K562 (cell line): ENCODE data around the gene NAXE. TPM values are rescaled to one million over a fixed set of nuclear protein-coding genes. Genes with fewer than 3 reads are reported as not detected.

Experiments
- ATAC-seq: fragments of 200-7000 bp; cut with Tn5 transposase; 3 replicates; pipeline ENCODE4 v1.9.1; 2020; ENCODE audit warnings: moderate library complexity
- BruUV-seq: library from RNA; stranded (reverse); fragments of 400-500 nt; replicated peaks from 2 replicates; lab custom pipeline; 2021; lab: Mats Ljungman, UMichigan
- CTCF ChIA-PET: fragments of 300-600 bp; formaldehyde crosslinking; extraction: SDS; loops from one replicate; lab custom pipeline; 2021; ENCODE audit warnings: low intra/inter-chr PET ratio; lab: Yijun Ruan, JAX
- POLR2A ChIA-PET: fragments of 300-600, 350-650 bp; sonication (Branson Sonifier 250); formaldehyde crosslinking; extraction: SDS; loops from one replicate; lab custom pipeline; 2021; ENCODE audit warnings: antibody characterized with exemption, inconsistent platforms; lab: Yijun Ruan, JAX
- DNase-seq, 4 experiments: peaks; one replicate each; pipeline versions ENCODE4 v3.0.0 to v3.0.0-alpha.2; 2011 to 2018; ENCODE audit warnings: low spot score in 3 of 4, mixed read lengths in 3 of 4; ENCODE audit errors: extremely low read depth in 1 of 4
- FAIRE-seq: peaks from 2 replicates; lab custom pipeline; 2011; peaks lifted over from hg19 to GRCh38; lab: Jason Lieb, UNC
- H2AFZ ChIP-seq: 2 replicates; pipeline ENCODE4 v1.6.0; 2011; ENCODE audit warnings: low read depth, low read length, control low read depth, inconsistent platforms
- H3K27ac ChIP-seq: fragments of 200-600 bp; 3 replicates; pipeline ENCODE4 v1.8.0; 2011; ENCODE audit warnings: low read depth, mild to moderate bottlenecking, control low read depth, inconsistent platforms, low read length, moderate library complexity, mixed read lengths; ENCODE audit errors: extremely low read depth
- H3K27me3 ChIP-seq, 2 experiments: fragments of 300-600 bp in 1 of 2; 2 replicates in 1 of 2; 3 replicates in 1 of 2; pipeline versions ENCODE4 v1.6.0 to v1.8.0; 2011; ENCODE audit warnings: inconsistent platforms in 2 of 2, low read length in 2 of 2, mild to moderate bottlenecking in 1 of 2, mixed read lengths in 1 of 2, moderate library complexity in 1 of 2; ENCODE audit not compliant: control insufficient read depth in 2 of 2, insufficient read depth in 2 of 2
- H3K36me3 ChIP-seq: fragments of 300-600 bp; 3 replicates; pipeline ENCODE4 v1.8.0; 2011; ENCODE audit warnings: mild to moderate bottlenecking, low read length, inconsistent platforms; ENCODE audit not compliant: control insufficient read depth, insufficient read depth
- H3K4me1 ChIP-seq, 2 experiments: fragments of 200-600 bp in 1 of 2; replicated peaks in 1 of 2; 2 replicates in 1 of 2; 3 replicates in 1 of 2; pipeline versions ENCODE4 v1.5.1 to v1.8.0; 2011; ENCODE audit warnings: inconsistent platforms in 2 of 2, low read length in 2 of 2, mild to moderate bottlenecking in 1 of 2, mixed read lengths in 1 of 2, moderate library complexity in 1 of 2; ENCODE audit not compliant: control insufficient read depth in 2 of 2, insufficient read depth in 2 of 2
- H3K4me2 ChIP-seq: 2 replicates; pipeline ENCODE4 v1.6.1; 2011; ENCODE audit warnings: low read length, control low read depth, inconsistent platforms, mixed read lengths; ENCODE audit not compliant: insufficient read depth
- H3K4me3 ChIP-seq: fragments of 200-600 bp; sonication (generic), shearing (Covaris generic); 2 replicates; pipeline ENCODE4 v1.5.1; 2016; ENCODE audit warnings: control low read depth, inconsistent platforms
- H3K79me2 ChIP-seq: fragments of 200-600 bp; 3 replicates; pipeline ENCODE4 v1.8.0; 2011; ENCODE audit warnings: low read length, inconsistent platforms; ENCODE audit not compliant: control insufficient read depth, insufficient read depth
- H3K9ac ChIP-seq, 2 experiments: 2 replicates each; pipeline versions ENCODE4 v1.6.0 to v1.6.1; 2011; ENCODE audit warnings: low read depth in 2 of 2, low read length in 2 of 2, control low read depth in 1 of 2, inconsistent platforms in 1 of 2, mild to moderate bottlenecking in 1 of 2, mixed read lengths in 1 of 2; ENCODE audit not compliant: insufficient read depth in 1 of 2
- H3K9me1 ChIP-seq: one replicate; pipeline ENCODE4 v1.6.0; 2011; ENCODE audit warnings: inconsistent platforms, mild to moderate bottlenecking, low read length, moderate library complexity; ENCODE audit not compliant: control insufficient read depth, insufficient read depth
- H3K9me3 ChIP-seq: replicated peaks from 2 replicates; pipeline ENCODE4 v1.5.1; 2011; ENCODE audit warnings: low read depth, low read length, inconsistent platforms; ENCODE audit not compliant: control insufficient read depth, insufficient read depth
- H4K20me1 ChIP-seq: replicated peaks from 2 replicates; pipeline ENCODE4 v1.6.1; 2011; ENCODE audit warnings: low read length, inconsistent platforms, mixed read lengths; ENCODE audit not compliant: control insufficient read depth, insufficient read depth
- CTCFL ChIP-seq: IDR thresholded peaks from 2 replicates; pipeline ENCODE4 v1.6.1; 2011; ENCODE audit warnings: borderline replicate concordance, low read depth, mild to moderate bottlenecking, moderate library complexity, low read length; ENCODE audit not compliant: insufficient read depth, poor library complexity, severe bottlenecking
- ELF1 ChIP-seq: fragments of 200-800 bp; sonication (Bioruptor generic); IDR thresholded peaks from 2 replicates; pipeline ENCODE4 v1.6.1; 2016; ENCODE audit warnings: missing genetic modification characterization, missing compliant biosample characterization
- EP400 ChIP-seq: fragments of 450-650 bp; IDR thresholded peaks from 2 replicates; pipeline ENCODE4 v1.6.1; 2017; ENCODE audit warnings: antibody characterized with exemption, mild to moderate bottlenecking, moderate library complexity
- ESRRB ChIP-seq: fragments of 250-450 bp; sonication (Bioruptor Pico); IDR thresholded peaks from 2 replicates; pipeline ENCODE4 v1.5.0; 2020; ENCODE audit warnings: mild to moderate bottlenecking, moderate library complexity, borderline replicate concordance
- POLR2AphosphoS5 ChIP-seq: IDR thresholded peaks from 2 replicates; pipeline ENCODE4 v1.6.1; 2011; ENCODE audit warnings: mild to moderate bottlenecking, low read depth, low read length, moderate library complexity; ENCODE audit not compliant: control insufficient read depth, insufficient read depth
- RCOR1 ChIP-seq, 2 experiments: IDR thresholded peaks; 2 replicates each; pipeline ENCODE4 v1.6.1; 2012; ENCODE audit warnings: low read depth in 2 of 2, low read length in 2 of 2, borderline replicate concordance in 1 of 2, improper control_type of control experiment in 1 of 2
- SMARCC2 ChIP-seq: fragments of 450-650 bp; IDR thresholded peaks from 2 replicates; pipeline ENCODE4 v1.6.1; 2017; ENCODE audit warnings: antibody characterized with exemption, moderate library complexity, mild to moderate bottlenecking, low read depth
- SMC3 ChIP-seq: conservative IDR thresholded peaks from 2 replicates; pipeline ENCODE4 v1.6.1; 2011; ENCODE audit warnings: low read depth, low read length, improper control_type of control experiment; ENCODE audit not compliant: insufficient read depth
- ZBED1 ChIP-seq: IDR thresholded peaks from 2 replicates; pipeline ENCODE4 v1.6.1; 2014
- WGBS: fragments of 100-300 bp; shearing (Covaris generic); methylation state at CpG from one replicate; pipeline ENCODE4 v1.1.6; 2016; ENCODE audit warnings: low coverage, mixed read lengths; ENCODE audit not compliant: insufficient coverage; ENCODE audit errors: missing lambda C conversion rate; 5-methylcytosine and 5-hydroxymethylcytosine counted together
- in situ Hi-C: fragments of 300-500 bp; cut with MboI; formaldehyde crosslinking; loops from 4 replicates; pipeline ENCODE4 v1.15.0; 2018; ENCODE audit warnings: inconsistent platforms, mixed read lengths
- intact Hi-C: fragments of 100-400 bp; cut with micrococcal nuclease; formaldehyde crosslinking; loops from 2 replicates; pipeline ENCODE4 v1.14.2; 2022
- polyA plus RNA-seq, 8 experiments: library from polyadenylated mRNA; depleted of rRNA in 4 of 8; stranded (reverse) in 5 of 8; unstranded in 3 of 8; fragments of >200 nt; fragmentation: Nextera tagmentation in 2 of 8; fragmentation: Illumina TruSeq in 1 of 8; extraction: Ambion mirVana in 2 of 8; extraction: Trizol in 1 of 8; gene quantifications; 2 replicates each; pipeline versions ENCODE4 v1.2.1 to v1.2.3, GENCODE V29; 2011 to 2014; ENCODE audit warnings: inconsistent platforms in 1 of 8, missing spikeins in 1 of 8
- total RNA-seq, 7 experiments: library from RNA; depleted of rRNA in 6 of 7; stranded (reverse); fragments of >200 nt in 6 of 7; fragmentation: Illumina TruSeq in 2 of 7; extraction: Trizol in 2 of 7; gene quantifications; 2 replicates each; pipeline versions ENCODE4 v1.2.1 to v1.2.3, GENCODE V29; 2011 to 2021; ENCODE audit warnings: low replicate concordance in 1 of 7
- TF ChIP-seq, protein P1 (sequence below), 2 experiments: IDR thresholded peaks in 1 of 2; conservative IDR thresholded peaks in 1 of 2; 2 replicates each; pipeline ENCODE4 v1.6.1; 2016; ENCODE audit warnings: low read depth in 2 of 2, mild to moderate bottlenecking in 1 of 2, missing compliant biosample characterization in 1 of 2, missing genetic modification characterization in 1 of 2, moderate library complexity in 1 of 2
- TF ChIP-seq, protein P2 (sequence below): IDR thresholded peaks from 2 replicates; pipeline ENCODE4 v1.6.1; 2016; ENCODE audit warnings: missing genetic modification characterization, missing compliant biosample characterization
- TF ChIP-seq, protein P3 (sequence below): sonication (generic); formaldehyde crosslinking; IDR thresholded peaks from 2 replicates; pipeline ENCODE4 v1.9.0; 2022; ENCODE audit warnings: mild to moderate bottlenecking, missing genetic modification reagents

Gene NAXE
- total and polyA plus RNA-seq, 9 of the 15 experiments (the other 6 are each of a cell fraction or from before 2014, with no cell fraction given), result 27.3 to 137 (median 90.0) TPM

GRCh38 chr1:156627313-156627880 is 35.8 kb downstream of the NAXE start:
- ATAC-seq, result peak; percentile 30
- peak; percentile 46 to 82 (median 54) for DNase-seq
- POLR2A ChIA-PET, result interaction anchor here (0.6 to 1.4 kb wide), 9 partner anchors 9 to 220 kb away, joined by 3 to 4 read pairs (median 3); partner anchors contain the start of genes ISG20L2, METTL25B and MRPL24
- Histone ChIP-seq H3K9ac (no peak overlapping the region), H3K4me1 (peaks cover 3 to 25% of the 10 kb centered on the region in 2 experiments; a peak in 4 of 5 replicates), H3K36me3 (no peaks in the 10 kb centered on the region), H3K79me2 (no peaks in the 10 kb centered on the region), H3K27me3 (peaks cover 9 to 10% of the 10 kb centered on the region in 2 experiments; a peak in 3 of 5 replicates), H3K4me2 (no peak overlapping the region), H3K9me3 (no peaks in the 10 kb centered on the region), H3K4me3 (no peak overlapping the region), H3K9me1 (no peaks in the 10 kb centered on the region), H2AFZ (no peak overlapping the region), H3K27ac (no peak overlapping the region), H4K20me1 (peaks cover 4% of the 10 kb centered on the region; the same call in 1 of the 2 replicates)
- intact Hi-C loops, result loop anchor here (1.0 to 5.0 kb wide), 3 partner anchors 30 to 100 kb away; partner anchors contain the start of genes ISG20L2 and METTL25B
- CTCF ChIA-PET, result interaction anchor here (0.7 to 4.0 kb wide), 9 partner anchors 27 to 466 kb away, joined by 3 to 58 read pairs (median 4); partner anchors contain the start of genes CRABP2 and NES
- no TSS peak for BruUV-seq
- in situ Hi-C loops, result no loop called here
- 75% methylated on average over 2 of the region's 2 CpGs for WGBS
- peak; percentile 85 for FAIRE-seq
- peak; percentile 77 for TF ChIP-seq SMC3
- TF ChIP-seq ESRRB (CRISPR knock-in tag), result no peak
- TF ChIP-seq EP400, result no peak
- TF ChIP-seq, protein P1, sequence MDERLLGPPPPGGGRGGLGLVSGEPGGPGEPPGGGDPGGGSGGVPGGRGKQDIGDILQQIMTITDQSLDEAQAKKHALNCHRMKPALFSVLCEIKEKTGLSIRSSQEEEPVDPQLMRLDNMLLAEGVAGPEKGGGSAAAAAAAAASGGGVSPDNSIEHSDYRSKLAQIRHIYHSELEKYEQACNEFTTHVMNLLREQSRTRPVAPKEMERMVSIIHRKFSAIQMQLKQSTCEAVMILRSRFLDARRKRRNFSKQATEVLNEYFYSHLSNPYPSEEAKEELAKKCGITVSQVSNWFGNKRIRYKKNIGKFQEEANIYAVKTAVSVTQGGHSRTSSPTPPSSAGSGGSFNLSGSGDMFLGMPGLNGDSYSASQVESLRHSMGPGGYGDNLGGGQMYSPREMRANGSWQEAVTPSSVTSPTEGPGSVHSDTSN (CRISPR knock-in tag; IDR thresholded peaks at IDR 0.05; ENCODE audit: low read depth), result no peak; the same call in none of the 2 replicates
- TF ChIP-seq, protein P1 (tag; conservative IDR thresholded peaks at IDR 0.05; ENCODE audit: low read depth), result peak; percentile 76
- no peak for TF ChIP-seq POLR2AphosphoS5
- TF ChIP-seq ZBED1, result no peak
- TF ChIP-seq, protein P2, sequence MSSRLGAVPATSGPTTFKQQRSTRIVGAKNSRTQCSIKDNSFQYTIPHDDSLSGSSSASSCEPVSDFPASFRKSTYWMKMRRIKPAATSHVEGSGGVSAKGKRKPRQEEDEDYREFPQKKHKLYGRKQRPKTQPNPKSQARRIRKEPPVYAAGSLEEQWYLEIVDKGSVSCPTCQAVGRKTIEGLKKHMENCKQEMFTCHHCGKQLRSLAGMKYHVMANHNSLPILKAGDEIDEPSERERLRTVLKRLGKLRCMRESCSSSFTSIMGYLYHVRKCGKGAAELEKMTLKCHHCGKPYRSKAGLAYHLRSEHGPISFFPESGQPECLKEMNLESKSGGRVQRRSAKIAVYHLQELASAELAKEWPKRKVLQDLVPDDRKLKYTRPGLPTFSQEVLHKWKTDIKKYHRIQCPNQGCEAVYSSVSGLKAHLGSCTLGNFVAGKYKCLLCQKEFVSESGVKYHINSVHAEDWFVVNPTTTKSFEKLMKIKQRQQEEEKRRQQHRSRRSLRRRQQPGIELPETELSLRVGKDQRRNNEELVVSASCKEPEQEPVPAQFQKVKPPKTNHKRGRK, result no peak
- peak; percentile 70; the same call in 1 of the 2 replicates for TF ChIP-seq SMARCC2
- TF ChIP-seq CTCFL, result peak; percentile 26
- TF ChIP-seq, protein P3, sequence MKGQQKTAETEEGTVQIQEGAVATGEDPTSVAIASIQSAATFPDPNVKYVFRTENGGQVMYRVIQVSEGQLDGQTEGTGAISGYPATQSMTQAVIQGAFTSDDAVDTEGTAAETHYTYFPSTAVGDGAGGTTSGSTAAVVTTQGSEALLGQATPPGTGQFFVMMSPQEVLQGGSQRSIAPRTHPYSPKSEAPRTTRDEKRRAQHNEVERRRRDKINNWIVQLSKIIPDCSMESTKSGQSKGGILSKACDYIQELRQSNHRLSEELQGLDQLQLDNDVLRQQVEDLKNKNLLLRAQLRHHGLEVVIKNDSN, result peak; percentile 72
- TF ChIP-seq RCOR1 (IDR thresholded peaks at IDR 0.05; ENCODE audit: borderline replicate concordance in 1 of 2, low read depth in 2 of 2, low read length in 2 of 2), result peak in 1 of 2 experiments; percentile 28; a peak in 1 of 4 replicates
- TF ChIP-seq ELF1 (tag), result no peak
